K562 (cell line): ENCODE data around the gene RRAS. TPM values are rescaled to one million over a fixed set of nuclear protein-coding genes. Genes with fewer than 3 reads are reported as not detected.

Experiments
- ATAC-seq: fragments of 200-7000 bp; cut with Tn5 transposase; 3 replicates; pipeline ENCODE4 v1.9.1; 2020; ENCODE audit warnings: moderate library complexity
- BruUV-seq: library from RNA; stranded (reverse); fragments of 400-500 nt; replicated peaks from 2 replicates; lab custom pipeline; 2021; lab: Mats Ljungman, UMichigan
- CTCF ChIA-PET: fragments of 300-600 bp; formaldehyde crosslinking; extraction: SDS; loops from one replicate; lab custom pipeline; 2021; ENCODE audit warnings: low intra/inter-chr PET ratio; lab: Yijun Ruan, JAX
- POLR2A ChIA-PET: fragments of 300-600, 350-650 bp; sonication (Branson Sonifier 250); formaldehyde crosslinking; extraction: SDS; loops from one replicate; lab custom pipeline; 2021; ENCODE audit warnings: antibody characterized with exemption, inconsistent platforms; lab: Yijun Ruan, JAX
- DNase-seq, 4 experiments: peaks; one replicate each; pipeline versions ENCODE4 v3.0.0 to v3.0.0-alpha.2; 2011 to 2018; ENCODE audit warnings: low spot score in 3 of 4, mixed read lengths in 3 of 4; ENCODE audit errors: extremely low read depth in 1 of 4
- FAIRE-seq: peaks from 2 replicates; lab custom pipeline; 2011; peaks lifted over from hg19 to GRCh38; lab: Jason Lieb, UNC
- H2AFZ ChIP-seq: 2 replicates; pipeline ENCODE4 v1.6.0; 2011; ENCODE audit warnings: low read depth, low read length, control low read depth, inconsistent platforms
- H3K27ac ChIP-seq: fragments of 200-600 bp; 3 replicates; pipeline ENCODE4 v1.8.0; 2011; ENCODE audit warnings: low read depth, mild to moderate bottlenecking, control low read depth, inconsistent platforms, low read length, moderate library complexity, mixed read lengths; ENCODE audit errors: extremely low read depth
- H3K27me3 ChIP-seq, 2 experiments: fragments of 300-600 bp in 1 of 2; 2 replicates in 1 of 2; 3 replicates in 1 of 2; pipeline versions ENCODE4 v1.6.0 to v1.8.0; 2011; ENCODE audit warnings: inconsistent platforms in 2 of 2, low read length in 2 of 2, mild to moderate bottlenecking in 1 of 2, mixed read lengths in 1 of 2, moderate library complexity in 1 of 2; ENCODE audit not compliant: control insufficient read depth in 2 of 2, insufficient read depth in 2 of 2
- H3K36me3 ChIP-seq: fragments of 300-600 bp; 3 replicates; pipeline ENCODE4 v1.8.0; 2011; ENCODE audit warnings: mild to moderate bottlenecking, low read length, inconsistent platforms; ENCODE audit not compliant: control insufficient read depth, insufficient read depth
- H3K4me1 ChIP-seq, 2 experiments: fragments of 200-600 bp in 1 of 2; replicated peaks in 1 of 2; 2 replicates in 1 of 2; 3 replicates in 1 of 2; pipeline versions ENCODE4 v1.5.1 to v1.8.0; 2011; ENCODE audit warnings: inconsistent platforms in 2 of 2, low read length in 2 of 2, mild to moderate bottlenecking in 1 of 2, mixed read lengths in 1 of 2, moderate library complexity in 1 of 2; ENCODE audit not compliant: control insufficient read depth in 2 of 2, insufficient read depth in 2 of 2
- H3K4me2 ChIP-seq: 2 replicates; pipeline ENCODE4 v1.6.1; 2011; ENCODE audit warnings: low read length, control low read depth, inconsistent platforms, mixed read lengths; ENCODE audit not compliant: insufficient read depth
- H3K4me3 ChIP-seq: fragments of 200-600 bp; sonication (generic), shearing (Covaris generic); 2 replicates; pipeline ENCODE4 v1.5.1; 2016; ENCODE audit warnings: control low read depth, inconsistent platforms
- H3K79me2 ChIP-seq: fragments of 200-600 bp; 3 replicates; pipeline ENCODE4 v1.8.0; 2011; ENCODE audit warnings: low read length, inconsistent platforms; ENCODE audit not compliant: control insufficient read depth, insufficient read depth
- H3K9ac ChIP-seq, 2 experiments: 2 replicates each; pipeline versions ENCODE4 v1.6.0 to v1.6.1; 2011; ENCODE audit warnings: low read depth in 2 of 2, low read length in 2 of 2, control low read depth in 1 of 2, inconsistent platforms in 1 of 2, mild to moderate bottlenecking in 1 of 2, mixed read lengths in 1 of 2; ENCODE audit not compliant: insufficient read depth in 1 of 2
- H3K9me1 ChIP-seq: one replicate; pipeline ENCODE4 v1.6.0; 2011; ENCODE audit warnings: inconsistent platforms, mild to moderate bottlenecking, low read length, moderate library complexity; ENCODE audit not compliant: control insufficient read depth, insufficient read depth
- H3K9me3 ChIP-seq: replicated peaks from 2 replicates; pipeline ENCODE4 v1.5.1; 2011; ENCODE audit warnings: low read depth, low read length, inconsistent platforms; ENCODE audit not compliant: control insufficient read depth, insufficient read depth
- H4K20me1 ChIP-seq: replicated peaks from 2 replicates; pipeline ENCODE4 v1.6.1; 2011; ENCODE audit warnings: low read length, inconsistent platforms, mixed read lengths; ENCODE audit not compliant: control insufficient read depth, insufficient read depth
- CBX5 ChIP-seq: IDR thresholded peaks from 2 replicates; pipeline ENCODE4 v1.6.1; 2014; ENCODE audit warnings: low read depth, borderline replicate concordance
- CHD2 ChIP-seq: IDR thresholded peaks from 2 replicates; pipeline ENCODE4 v1.6.1; 2011; ENCODE audit warnings: low read depth, low read length
- HMG20B ChIP-seq: fragments of 250-450 bp; sonication (Bioruptor Pico); IDR thresholded peaks from 2 replicates; pipeline ENCODE4 v1.5.0; 2021; ENCODE audit warnings: mild to moderate bottlenecking
- NR2C2 ChIP-seq, 2 experiments: fragments of 200-800 bp in 1 of 2; sonication (Bioruptor generic) in 1 of 2; sonication (generic) in 1 of 2; formaldehyde crosslinking in 1 of 2; IDR thresholded peaks; 2 replicates each; pipeline versions ENCODE4 v1.6.1 to v1.8.0; 2016 to 2022; ENCODE audit warnings: mild to moderate bottlenecking in 1 of 2, missing compliant biosample characterization in 1 of 2, missing genetic modification characterization in 1 of 2, missing genetic modification reagents in 1 of 2
- NUFIP1 ChIP-seq: fragments of 450-650 bp; IDR thresholded peaks from 2 replicates; pipeline ENCODE4 v1.6.1; 2018; ENCODE audit not compliant: partially characterized antibody
- POLR2G ChIP-seq: fragments of 200-400 bp; formaldehyde crosslinking; IDR thresholded peaks from 2 replicates; pipeline ENCODE4 v1.6.1; 2017; ENCODE audit warnings: low read depth, mild to moderate bottlenecking, antibody characterized with exemption, low read length, moderate library complexity
- TEAD4 ChIP-seq, 2 experiments: sonication (generic) in 1 of 2; formaldehyde crosslinking in 1 of 2; IDR thresholded peaks; 2 replicates each; pipeline versions ENCODE4 v1.6.1 to v1.8.0; 2012 to 2022; ENCODE audit warnings: borderline replicate concordance in 1 of 2, inconsistent platforms in 1 of 2, low read length in 1 of 2, mild to moderate bottlenecking in 1 of 2, missing genetic modification reagents in 1 of 2
- ZNF3 ChIP-seq: fragments of 250-450 bp; sonication (Bioruptor Pico); IDR thresholded peaks from 2 replicates; pipeline ENCODE4 v1.5.0; 2021; ENCODE audit warnings: mild to moderate bottlenecking, moderate library complexity
- ZNF311 ChIP-seq: fragments of 250-450 bp; sonication (Bioruptor Pico); IDR thresholded peaks from 2 replicates; pipeline ENCODE4 v1.4.0; 2020; ENCODE audit warnings: mild to moderate bottlenecking, moderate library complexity
- WGBS: fragments of 100-300 bp; shearing (Covaris generic); methylation state at CpG from one replicate; pipeline ENCODE4 v1.1.6; 2016; ENCODE audit warnings: low coverage, mixed read lengths; ENCODE audit not compliant: insufficient coverage; ENCODE audit errors: missing lambda C conversion rate; 5-methylcytosine and 5-hydroxymethylcytosine counted together
- in situ Hi-C: fragments of 300-500 bp; cut with MboI; formaldehyde crosslinking; loops from 4 replicates; pipeline ENCODE4 v1.15.0; 2018; ENCODE audit warnings: inconsistent platforms, mixed read lengths
- intact Hi-C: fragments of 100-400 bp; cut with micrococcal nuclease; formaldehyde crosslinking; loops from 2 replicates; pipeline ENCODE4 v1.14.2; 2022
- polyA plus RNA-seq, 8 experiments: library from polyadenylated mRNA; depleted of rRNA in 4 of 8; stranded (reverse) in 5 of 8; unstranded in 3 of 8; fragments of >200 nt; fragmentation: Nextera tagmentation in 2 of 8; fragmentation: Illumina TruSeq in 1 of 8; extraction: Ambion mirVana in 2 of 8; extraction: Trizol in 1 of 8; gene quantifications; 2 replicates each; pipeline versions ENCODE4 v1.2.1 to v1.2.3, GENCODE V29; 2011 to 2014; ENCODE audit warnings: inconsistent platforms in 1 of 8, missing spikeins in 1 of 8
- total RNA-seq, 7 experiments: library from RNA; depleted of rRNA in 6 of 7; stranded (reverse); fragments of >200 nt in 6 of 7; fragmentation: Illumina TruSeq in 2 of 7; extraction: Trizol in 2 of 7; gene quantifications; 2 replicates each; pipeline versions ENCODE4 v1.2.1 to v1.2.3, GENCODE V29; 2011 to 2021; ENCODE audit warnings: low replicate concordance in 1 of 7
- TF ChIP-seq, protein P1 (sequence below): fragments of 450-650 bp; IDR thresholded peaks from 2 replicates; pipeline ENCODE4 v1.6.1; 2016
- TF ChIP-seq, protein P2 (sequence below), 2 experiments: fragments of 450-650 bp; IDR thresholded peaks; 2 replicates each; pipeline ENCODE4 v1.6.1; 2016; ENCODE audit warnings: mild to moderate bottlenecking in 2 of 2, borderline replicate concordance in 1 of 2, low read depth in 1 of 2, moderate library complexity in 1 of 2

The RRAS gene
- total and polyA plus RNA-seq, 9 of the 15 experiments (the other 6 are each of a cell fraction or from before 2014, with no cell fraction given): 0.70 to 17.3 (median 8.2) TPM

DNA sequence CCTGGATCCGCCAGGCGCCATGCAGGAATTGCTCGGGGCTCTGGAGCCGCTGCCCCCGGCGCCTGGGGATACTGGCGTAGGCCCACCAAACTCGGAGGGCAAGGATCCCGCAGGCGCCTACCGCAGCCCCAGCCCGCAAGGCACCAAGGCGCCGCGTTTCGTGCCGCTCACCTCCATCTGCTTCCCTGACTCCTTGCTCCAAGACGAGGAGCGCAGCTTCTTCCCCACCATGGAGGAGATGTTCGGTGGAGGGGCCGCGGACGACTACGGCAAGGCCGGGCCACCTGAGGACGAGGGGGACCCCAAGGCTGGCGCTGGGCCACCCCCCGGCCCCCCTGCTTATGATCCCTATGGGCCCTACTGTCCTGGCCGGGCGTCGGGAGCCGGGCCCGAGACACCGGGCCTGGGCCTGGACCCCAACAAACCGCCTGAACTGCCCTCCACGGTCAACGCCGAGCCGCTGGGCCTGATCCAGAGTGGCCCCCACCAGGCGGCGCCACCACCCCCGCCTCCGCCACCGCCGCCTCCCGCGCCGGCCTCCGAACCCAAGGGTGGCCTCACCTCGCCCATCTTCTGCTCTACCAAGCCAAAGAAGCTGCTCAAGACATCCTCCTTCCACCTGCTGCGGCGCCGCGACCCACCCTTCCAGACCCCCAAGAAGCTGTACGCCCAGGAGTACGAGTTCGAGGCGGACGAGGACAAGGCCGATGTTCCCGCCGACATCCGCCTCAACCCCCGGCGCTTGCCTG, 42.8 kb downstream of the RRAS start:
- CTCF ChIA-PET: no interaction called here
- no peak overlapping the region for H3K4me2 ChIP-seq
- peaks cover 6% of the 10 kb centered on the region; the same call in 1 of the 2 replicates for H4K20me1 ChIP-seq
- no peak overlapping the region for H2AFZ ChIP-seq
- no peak overlapping the region for H3K4me3 ChIP-seq
- intact Hi-C loops (no loop called here), in situ Hi-C loops (no loop called here)
- H3K9me1 ChIP-seq: peaks cover 3% of the 10 kb centered on the region
- no peak for FAIRE-seq
- ATAC-seq: no peak
- H3K79me2 ChIP-seq: peaks cover 31% of the 10 kb centered on the region
- H3K4me1 ChIP-seq: peaks cover 7 to 42% of the 10 kb centered on the region in 2 experiments; a peak in 4 of 5 replicates
- H3K9ac ChIP-seq: no peak overlapping the region
- H3K27ac ChIP-seq: no peak overlapping the region
- DNase-seq: peak in 2 of 4 experiments; percentile 13 to 22
- POLR2A ChIA-PET: interaction anchor here (0.6 kb wide), 2 partner anchors 35 to 39 kb away, joined by 3 read pairs; no protein-coding TSS in a partner anchor
- H3K27me3 ChIP-seq: no peaks in the 10 kb centered on the region
- WGBS: 98% methylated on average over 36 of the region's 65 CpGs
- peaks cover 79% of the 10 kb centered on the region for H3K36me3 ChIP-seq
- no peaks in the 10 kb centered on the region for H3K9me3 ChIP-seq
- BruUV-seq: no TSS peak
- TF ChIP-seq, protein P1, sequence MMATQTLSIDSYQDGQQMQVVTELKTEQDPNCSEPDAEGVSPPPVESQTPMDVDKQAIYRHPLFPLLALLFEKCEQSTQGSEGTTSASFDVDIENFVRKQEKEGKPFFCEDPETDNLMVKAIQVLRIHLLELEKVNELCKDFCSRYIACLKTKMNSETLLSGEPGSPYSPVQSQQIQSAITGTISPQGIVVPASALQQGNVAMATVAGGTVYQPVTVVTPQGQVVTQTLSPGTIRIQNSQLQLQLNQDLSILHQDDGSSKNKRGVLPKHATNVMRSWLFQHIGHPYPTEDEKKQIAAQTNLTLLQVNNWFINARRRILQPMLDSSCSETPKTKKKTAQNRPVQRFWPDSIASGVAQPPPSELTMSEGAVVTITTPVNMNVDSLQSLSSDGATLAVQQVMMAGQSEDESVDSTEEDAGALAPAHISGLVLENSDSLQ: no peak
- TF ChIP-seq ZNF3 (CRISPR knock-in tag) (no peak), NUFIP1 (no peak), CHD2 (no peak), HMG20B (no peak), TEAD4 (IDR thresholded peaks at IDR 0.05; ENCODE audit: low read length) (no peak), TEAD4 (CRISPR knock-in tag; IDR thresholded peaks at IDR 0.05; ENCODE audit: borderline replicate concordance) (no peak), NR2C2 (CRISPR knock-in tag; IDR thresholded peaks at IDR 0.05) (no peak), NR2C2 (tag; IDR thresholded peaks at IDR 0.05) (no peak), ZNF311 (no peak), POLR2G (peak; percentile 25), CBX5 (no peak)
- TF ChIP-seq, protein P2, sequence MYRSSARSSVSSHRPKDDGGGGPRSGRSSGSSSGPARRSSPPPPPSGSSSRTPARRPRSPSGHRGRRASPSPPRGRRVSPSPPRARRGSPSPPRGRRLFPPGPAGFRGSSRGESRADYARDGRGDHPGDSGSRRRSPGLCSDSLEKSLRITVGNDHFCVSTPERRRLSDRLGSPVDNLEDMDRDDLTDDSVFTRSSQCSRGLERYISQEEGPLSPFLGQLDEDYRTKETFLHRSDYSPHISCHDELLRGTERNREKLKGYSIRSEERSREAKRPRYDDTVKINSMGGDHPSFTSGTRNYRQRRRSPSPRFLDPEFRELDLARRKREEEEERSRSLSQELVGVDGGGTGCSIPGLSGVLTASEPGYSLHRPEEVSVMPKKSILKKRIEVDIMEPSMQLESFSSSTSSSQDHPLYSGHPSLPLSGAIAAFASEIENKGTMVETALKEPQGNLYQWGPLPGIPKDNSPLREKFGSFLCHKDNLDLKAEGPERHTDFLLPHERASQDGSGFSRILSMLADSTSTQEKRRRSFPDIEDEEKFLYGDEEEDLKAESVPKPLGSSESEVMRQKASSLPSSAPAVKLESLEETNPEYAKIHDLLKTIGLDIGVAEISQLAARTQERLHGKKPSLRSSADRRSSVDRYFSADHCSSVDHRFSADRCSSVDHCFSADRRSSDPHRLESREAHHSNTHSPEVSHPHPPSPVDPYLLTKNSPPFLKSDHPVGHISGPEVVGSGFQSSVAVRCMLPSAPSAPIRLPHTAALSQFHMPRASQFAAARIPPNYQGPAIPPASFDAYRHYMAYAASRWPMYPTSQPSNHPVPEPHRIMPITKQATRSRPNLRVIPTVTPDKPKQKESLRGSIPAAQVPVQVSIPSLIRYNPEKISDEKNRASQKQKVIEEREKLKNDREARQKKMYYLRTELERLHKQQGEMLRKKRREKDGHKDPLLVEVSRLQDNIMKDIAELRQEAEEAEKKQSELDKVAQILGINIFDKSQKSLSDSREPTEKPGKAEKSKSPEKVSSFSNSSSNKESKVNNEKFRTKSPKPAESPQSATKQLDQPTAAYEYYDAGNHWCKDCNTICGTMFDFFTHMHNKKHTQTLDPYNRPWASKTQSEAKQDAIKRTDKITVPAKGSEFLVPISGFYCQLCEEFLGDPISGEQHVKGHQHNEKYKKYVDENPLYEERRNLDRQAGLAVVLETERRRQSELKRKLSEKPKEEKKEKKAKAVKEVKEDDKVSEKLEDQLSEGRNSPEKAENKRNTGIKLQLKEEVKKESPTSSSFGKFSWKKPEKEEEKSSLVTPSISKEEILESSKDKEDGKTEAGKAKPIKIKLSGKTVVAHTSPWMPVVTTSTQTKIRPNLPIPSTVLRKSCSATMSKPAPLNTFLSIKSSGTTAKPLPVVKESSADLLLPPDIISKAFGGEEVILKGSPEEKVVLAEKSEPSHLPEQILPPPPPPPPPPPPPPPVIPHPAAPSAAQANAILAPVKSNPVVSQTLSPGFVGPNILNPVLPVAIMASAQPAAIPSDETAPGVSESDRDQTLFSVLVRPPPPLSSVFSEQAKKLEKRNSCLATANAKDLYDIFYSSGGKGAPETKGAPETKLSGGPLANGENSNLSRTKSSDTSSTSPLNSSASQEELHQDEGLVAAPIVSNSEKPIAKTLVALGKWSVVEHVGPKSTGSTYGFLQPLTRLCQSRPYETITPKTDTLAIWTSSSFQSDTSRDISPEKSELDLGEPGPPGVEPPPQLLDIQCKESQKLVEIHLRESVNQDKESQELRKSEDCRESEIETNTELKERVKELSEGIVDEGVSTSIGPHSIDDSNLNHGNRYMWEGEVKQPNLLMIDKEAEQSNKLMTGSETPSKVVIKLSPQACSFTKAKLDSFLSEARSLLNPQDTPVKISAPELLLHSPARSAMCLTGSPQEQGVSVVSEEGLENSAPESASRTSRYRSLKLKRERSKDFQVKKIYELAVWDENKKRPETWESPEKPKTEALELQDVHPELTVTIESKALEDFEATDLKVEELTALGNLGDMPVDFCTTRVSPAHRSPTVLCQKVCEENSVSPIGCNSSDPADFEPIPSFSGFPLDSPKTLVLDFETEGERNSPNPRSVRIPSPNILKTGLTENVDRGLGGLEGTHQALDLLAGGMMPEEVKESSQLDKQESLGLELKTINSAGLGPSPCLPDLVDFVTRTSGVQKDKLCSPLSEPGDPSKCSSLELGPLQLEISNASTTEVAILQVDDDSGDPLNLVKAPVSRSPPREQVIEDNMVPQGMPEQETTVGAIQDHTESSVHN (IDR thresholded peaks at IDR 0.05; ENCODE audit: borderline replicate concordance in 1 of 2, low read depth in 1 of 2): no peak
